ENCODE results near the gene ABHD17B.

- TF ChIP-seq TAF1 (IDR thresholded peaks at IDR 0.05; ENCODE audit: borderline replicate concordance, low read depth, low read length): no peak
- TF ChIP-seq HDGF (IDR thresholded peaks at IDR 0.05): no peak
- TF ChIP-seq CHD2 (IDR thresholded peaks at IDR 0.05; ENCODE audit: borderline replicate concordance, low read depth, low read length): no peak
- TF ChIP-seq JUND (IDR thresholded peaks at IDR 0.05; ENCODE audit: low read depth, low read length): no peak
These were observed 15.0 kb downstream of the ABHD17B start for GRCh38 chr9:71895955-71896354.
